Left colon (tissue), 2 donors: ENCODE results near the gene C6orf136. TPM values are rescaled to one million over a fixed set of nuclear protein-coding genes. Genes with fewer than 3 reads are reported as not detected.

Experiments
- total RNA-seq, 2 donors: library from RNA; stranded (reverse); fragmentation: NEBNext Ultra II Directional; extraction: Animal tissue kit (Norgen Biotek cat#: 25700); gene quantifications; one replicate each; pipeline ENCODE4 v1.2.1, GENCODE V29; 2021
- donor health status: DM: no; HTN: no; CAD: no.
- donor health status: DM: yes; HTN: yes; CAD: no.

The C6orf136 gene
- total RNA-seq, 2 donors from 2014 or later: 78.9 to 101 TPM

Other genes starting within 250 kb of the C6orf136 start
- 100 to 1,000 TPM; 332 to 370 TPM for gene HLA-E, start 157.6 kb upstream of the C6orf136 start, total RNA-seq
- 10 to 100 TPM; 42.6 to 43.8 TPM for gene GNL1, start 90.6 kb upstream of the C6orf136 start, total RNA-seq
- 1 to 10 TPM; 4.2 to 4.7 TPM for gene PRR3, start 89.8 kb upstream of the C6orf136 start, total RNA-seq
- gene ABCF1, start 75.7 kb upstream of the C6orf136 start, total RNA-seq: 10 to 100 TPM; 41.7 to 52.0 TPM
- gene PPP1R10, start 29.9 kb upstream of the C6orf136 start, total RNA-seq: 10 to 100 TPM; 73.6 to 74.8 TPM
- gene MRPS18B, start 29.3 kb upstream of the C6orf136 start, total RNA-seq: 10 to 100 TPM; 55.7 to 60.6 TPM
- 10 to 100 TPM; 11.3 to 13.1 TPM for gene ATAT1, start 20.3 kb upstream of the C6orf136 start, total RNA-seq
- 10 to 100 TPM; 27.8 to 34.8 TPM for gene DHX16, start 25.9 kb downstream of the C6orf136 start, total RNA-seq
- gene PPP1R18, start 39.5 kb downstream of the C6orf136 start, total RNA-seq: 10 to 100 TPM in 1 of 2 donors, 1 to 10 TPM in 1; 6.3 to 16.7 TPM
- 1 to 10 TPM; 4.6 to 5.4 TPM for gene NRM, start 43.9 kb downstream of the C6orf136 start, total RNA-seq
- gene MDC1, start 70.1 kb downstream of the C6orf136 start, total RNA-seq: 10 to 100 TPM; 11.1 to 16.3 TPM
- gene TUBB, start 73.2 kb downstream of the C6orf136 start, total RNA-seq: 100 to 1,000 TPM; 149 to 195 TPM
- 100 to 1,000 TPM; 130 to 137 TPM for gene FLOT1, start 95.6 kb downstream of the C6orf136 start, total RNA-seq
- 100 to 1,000 TPM in 1 of 2 donors, 10 to 100 TPM in 1; 70.9 to 169 TPM for gene IER3, start 97.4 kb downstream of the C6orf136 start, total RNA-seq
- gene DDR1, start 237.4 kb downstream of the C6orf136 start, total RNA-seq: 100 to 1,000 TPM; 297 to 333 TPM